GM23338 (cell line): Measurements from ENCODE around the gene RNASEH2A. TPM values are rescaled to one million over a fixed set of nuclear protein-coding genes. Genes with fewer than 3 reads are reported as not detected.
A peak's percentile ranks its signal among the peaks of the same experiment; 100 is the strongest.

Source experiments
- ATAC-seq: fragments of 200-7000 bp; cut with Tn5 transposase; 3 replicates; pipeline ENCODE4 v1.9.1; 2020
- DNase-seq: peaks from one replicate; pipeline ENCODE4 v3.0.0-alpha.2; 2015; ENCODE audit warnings: low spot score
- H2AFZ ChIP-seq: fragments of 200-600 bp; sonication (generic); 2 replicates; pipeline ENCODE4 v1.8.0; 2016; ENCODE audit warnings: antibody characterized with exemption, mild to moderate bottlenecking, moderate library complexity
- H3F3A ChIP-seq: fragments of 200-600 bp; sonication (generic); replicated peaks from 2 replicates; pipeline ENCODE4 v1.8.0; 2017; ENCODE audit warnings: antibody characterized with exemption, mixed run types, low read depth
- H3K27ac ChIP-seq: fragments of 200-600 bp; sonication (generic); 2 replicates; pipeline ENCODE4 v1.6.1; 2016; ENCODE audit warnings: low read depth
- H3K27me3 ChIP-seq: fragments of 200-600 bp; sonication (generic); 2 replicates; pipeline ENCODE4 v1.8.0; 2016; ENCODE audit warnings: mild to moderate bottlenecking, mixed run types, moderate library complexity; ENCODE audit not compliant: insufficient read depth
- H3K36me3 ChIP-seq: fragments of 200-600 bp; sonication (generic); 2 replicates; pipeline ENCODE4 v1.8.0; 2016; ENCODE audit warnings: mild to moderate bottlenecking; ENCODE audit not compliant: insufficient read depth
- H3K4me1 ChIP-seq: fragments of 200-600 bp; sonication (generic); 2 replicates; pipeline ENCODE4 v1.8.0; 2016; ENCODE audit warnings: mild to moderate bottlenecking, moderate library complexity; ENCODE audit not compliant: insufficient read depth
- H3K4me2 ChIP-seq: fragments of 200-600 bp; sonication (generic); 2 replicates; pipeline ENCODE4 v1.7.1; 2017; ENCODE audit warnings: mixed run types
- H3K4me3 ChIP-seq: fragments of 200-600 bp; sonication (generic); 2 replicates; pipeline ENCODE4 v1.6.1; 2016; ENCODE audit warnings: mixed run types
- H3K79me2 ChIP-seq: fragments of 200-600 bp; sonication (generic); replicated peaks from 2 replicates; pipeline ENCODE4 v1.8.0; 2017; ENCODE audit warnings: mild to moderate bottlenecking; ENCODE audit not compliant: insufficient read depth
- H3K9me2 ChIP-seq: fragments of 200-600 bp; sonication (generic); 2 replicates; pipeline ENCODE4 v1.8.0; 2017; ENCODE audit not compliant: insufficient read depth
- H4K20me1 ChIP-seq: fragments of 200-600 bp; sonication (generic); replicated peaks from 2 replicates; pipeline ENCODE4 v1.8.0; 2017; ENCODE audit warnings: mild to moderate bottlenecking; ENCODE audit not compliant: insufficient read depth
- H3K27ac Mint-ChIP-seq: 2 replicates; pipeline ENCODE4 v1.8.0; 2020; ENCODE audit warnings: inconsistent platforms, mild to moderate bottlenecking, moderate library complexity, mixed read lengths
- H3K27me3 Mint-ChIP-seq: 3 replicates; pipeline ENCODE4 v1.8.0; 2022; ENCODE audit warnings: low read depth, mild to moderate bottlenecking, moderate library complexity, mixed read lengths, inconsistent platforms; ENCODE audit not compliant: insufficient read depth, poor library complexity
- H3K36me3 Mint-ChIP-seq: 3 replicates; pipeline ENCODE4 v1.8.0; 2021; ENCODE audit warnings: low read depth, mild to moderate bottlenecking, inconsistent platforms, moderate library complexity, mixed read lengths
- H3K4me1 Mint-ChIP-seq: 3 replicates; pipeline ENCODE4 v1.8.0; 2020; ENCODE audit warnings: mild to moderate bottlenecking, inconsistent platforms, mixed read lengths
- H3K4me3 Mint-ChIP-seq: 3 replicates; pipeline ENCODE4 v1.8.0; 2021; ENCODE audit warnings: moderate library complexity, mild to moderate bottlenecking, inconsistent platforms, mixed read lengths
- H3K9me3 Mint-ChIP-seq: 3 replicates; pipeline ENCODE4 v1.8.0; 2020; ENCODE audit warnings: moderate library complexity, mild to moderate bottlenecking, inconsistent platforms, mixed read lengths
- CREB1 ChIP-seq: fragments of 250-450 bp; sonication (Bioruptor Pico); IDR thresholded peaks from 2 replicates; pipeline ENCODE4 v1.5.0; 2020; ENCODE audit warnings: low read depth, mild to moderate bottlenecking, moderate library complexity
- EZH2 ChIP-seq: fragments of 200-600 bp; sonication (generic); IDR thresholded peaks from one replicate; pipeline ENCODE4 v1.8.0; 2017; ENCODE audit warnings: antibody characterized with exemption, mild to moderate bottlenecking, low read depth; ENCODE audit not compliant: unreplicated experiment
- EZH2phosphoT487 ChIP-seq: fragments of 200-600 bp; sonication (generic); IDR thresholded peaks from one replicate; pipeline ENCODE4 v1.8.1; 2018; ENCODE audit warnings: antibody characterized with exemption; ENCODE audit not compliant: unreplicated experiment
- NANOG ChIP-seq: IDR thresholded peaks from 2 replicates; pipeline ENCODE4 v1.6.1; 2016; ENCODE audit warnings: antibody characterized with exemption, borderline replicate concordance
- POLR2AphosphoS5 ChIP-seq: IDR thresholded peaks from 2 replicates; pipeline ENCODE4 v1.6.1; 2016; ENCODE audit warnings: antibody characterized with exemption, low read depth
- ZNF114 ChIP-seq: fragments of 250-450 bp; sonication (Bioruptor Pico); IDR thresholded peaks from 2 replicates; pipeline ENCODE4 v1.5.0; 2020; ENCODE audit warnings: mild to moderate bottlenecking, moderate library complexity
- ZNF331 ChIP-seq: fragments of 250-450 bp; sonication (Bioruptor Pico); IDR thresholded peaks from 2 replicates; pipeline ENCODE4 v1.5.0; 2020; ENCODE audit warnings: low read depth, mild to moderate bottlenecking, moderate library complexity
- long read RNA-seq: library from polyadenylated mRNA; unstranded; transcript quantifications from one replicate; pipeline ENCODE4 v2.0.0, GENCODE V29; 2020; ENCODE audit not compliant: unreplicated experiment
- polyA plus RNA-seq: library from polyadenylated mRNA; unstranded; fragments of >200 nt; fragmentation: Nextera tagmentation; extraction: Ambion mirVana; gene quantifications from 2 replicates; pipeline ENCODE4 v1.2.1, GENCODE V29; 2016
- total RNA-seq: library from RNA; depleted of rRNA; stranded (reverse); fragments of >200 nt; shearing (Covaris generic); gene quantifications from 2 replicates; pipeline ENCODE4 v1.2.3, GENCODE V29; 2014; rRNA removed
- TF ChIP-seq, protein P1 (sequence below): IDR thresholded peaks from 2 replicates; pipeline ENCODE4 v1.6.1; 2016; ENCODE audit warnings: antibody characterized with exemption
- TF ChIP-seq, protein P2 (sequence below): fragments of 250-450 bp; sonication (Bioruptor Pico); IDR thresholded peaks from 2 replicates; pipeline ENCODE4 v1.5.0; 2020; ENCODE audit warnings: mild to moderate bottlenecking, moderate library complexity

RNASEH2A gene
- total RNA-seq (62.6 and 68.2 TPM in 2 replicates), polyA plus RNA-seq (39.4 and 40.5 TPM in 2 replicates)
- long read RNA-seq, transcript RNASEH2A-201 (8 exons, 2,753 nt) = major isoform, 131 of 144 reads
- long read RNA-seq, partial matches to known transcripts = 2 of 144 reads
- long read RNA-seq, other reads (novel, unspliced or antisense) = 10 of 144 reads

DNA sequence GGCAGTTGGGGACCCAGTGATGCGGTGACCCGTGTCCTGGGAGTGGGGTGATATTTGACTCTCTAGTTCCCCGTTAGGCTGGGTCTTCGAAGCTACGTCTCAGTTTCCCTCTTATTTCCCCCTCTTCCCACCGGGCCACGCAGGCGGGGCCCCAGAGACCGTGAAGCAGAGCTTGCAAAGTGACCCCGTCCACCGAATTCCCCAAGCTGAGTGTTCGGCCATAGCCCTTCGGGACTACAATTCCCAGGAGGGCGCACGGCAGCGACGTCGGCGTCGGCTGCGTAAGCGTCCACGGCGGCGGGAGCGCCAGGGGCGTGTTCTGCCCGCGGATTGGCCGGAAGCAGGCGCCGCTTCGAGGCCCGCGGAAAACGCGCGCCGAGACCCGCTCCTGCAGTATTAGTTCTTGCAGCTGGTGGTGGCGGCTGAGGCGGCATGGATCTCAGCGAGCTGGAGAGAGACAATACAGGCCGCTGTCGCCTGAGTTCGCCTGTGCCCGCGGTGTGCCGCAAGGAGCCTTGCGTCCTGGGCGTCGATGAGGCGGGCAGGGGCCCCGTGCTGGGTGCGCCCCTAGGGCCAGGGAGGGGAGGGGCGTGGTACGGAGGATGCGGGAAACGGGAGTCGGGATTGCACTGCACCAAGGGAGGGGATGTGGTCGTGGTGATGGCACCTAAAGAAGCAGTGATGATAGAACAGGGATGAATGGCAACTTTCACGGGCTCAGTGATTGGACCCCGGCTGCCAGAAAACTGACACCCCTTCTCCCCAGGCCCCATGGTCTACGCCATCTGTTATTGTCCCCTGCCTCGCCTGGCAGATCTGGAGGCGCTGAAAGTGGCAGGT is at the start of gene RNASEH2A:
TSS of gene RNASEH2A (plus strand) at position 343 of the 840 bp plus-strand sequence. CDS start at position 433, 90 bp downstream.
- Histone ChIP-seq H3K4me3 (peak within 1 kb of the TSS; percentile 97), H3K4me2 (peak within 1 kb of the TSS; percentile 95), H3K36me3 (peaks cover 8% of the 10 kb centered on the region), H2AFZ (peak within 1 kb of the TSS; percentile 100), H3K79me2 (peaks cover 10% of the 10 kb centered on the region; the same call in 1 of the 2 replicates), H3K27ac (0 out of 2 replicates have a peak within 1 kb of the TSS, but pooled peaks have one; percentile 50), H3K4me1 (peaks cover 3% of the 10 kb centered on the region; the same call in 1 of the 2 replicates), H4K20me1 (no peaks in the 10 kb centered on the region), H3K27me3 (peaks cover 10% of the 10 kb centered on the region), H3F3A (peaks cover 18% of the 10 kb centered on the region), H3K9me2 (no peaks in the 10 kb centered on the region)
- no peak for TF ChIP-seq NANOG
- TF ChIP-seq EZH2 = no peak
- no peak for TF ChIP-seq EZH2phosphoT487
- peak; percentile 92 for TF ChIP-seq CREB1 (CRISPR knock-in tag)
- TF ChIP-seq, protein P1, sequence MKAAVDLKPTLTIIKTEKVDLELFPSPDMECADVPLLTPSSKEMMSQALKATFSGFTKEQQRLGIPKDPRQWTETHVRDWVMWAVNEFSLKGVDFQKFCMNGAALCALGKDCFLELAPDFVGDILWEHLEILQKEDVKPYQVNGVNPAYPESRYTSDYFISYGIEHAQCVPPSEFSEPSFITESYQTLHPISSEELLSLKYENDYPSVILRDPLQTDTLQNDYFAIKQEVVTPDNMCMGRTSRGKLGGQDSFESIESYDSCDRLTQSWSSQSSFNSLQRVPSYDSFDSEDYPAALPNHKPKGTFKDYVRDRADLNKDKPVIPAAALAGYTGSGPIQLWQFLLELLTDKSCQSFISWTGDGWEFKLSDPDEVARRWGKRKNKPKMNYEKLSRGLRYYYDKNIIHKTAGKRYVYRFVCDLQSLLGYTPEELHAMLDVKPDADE = peak; percentile 92
- peak; percentile 96 for TF ChIP-seq POLR2AphosphoS5
- H3K4me3 Mint-ChIP-seq = peak within 1 kb of the TSS; percentile 95
- H3K27me3 Mint-ChIP-seq = peaks cover 10% of the 10 kb centered on the region
- DNase-seq (peak; percentile 95), ATAC-seq (peak; percentile 86)
- peak within 1 kb of the TSS; percentile 95 for H3K27ac Mint-ChIP-seq
- no peaks in the 10 kb centered on the region for H3K9me3 Mint-ChIP-seq
- peaks cover 14% of the 10 kb centered on the region for H3K4me1 Mint-ChIP-seq
- H3K36me3 Mint-ChIP-seq = peaks cover 29% of the 10 kb centered on the region

DNA sequence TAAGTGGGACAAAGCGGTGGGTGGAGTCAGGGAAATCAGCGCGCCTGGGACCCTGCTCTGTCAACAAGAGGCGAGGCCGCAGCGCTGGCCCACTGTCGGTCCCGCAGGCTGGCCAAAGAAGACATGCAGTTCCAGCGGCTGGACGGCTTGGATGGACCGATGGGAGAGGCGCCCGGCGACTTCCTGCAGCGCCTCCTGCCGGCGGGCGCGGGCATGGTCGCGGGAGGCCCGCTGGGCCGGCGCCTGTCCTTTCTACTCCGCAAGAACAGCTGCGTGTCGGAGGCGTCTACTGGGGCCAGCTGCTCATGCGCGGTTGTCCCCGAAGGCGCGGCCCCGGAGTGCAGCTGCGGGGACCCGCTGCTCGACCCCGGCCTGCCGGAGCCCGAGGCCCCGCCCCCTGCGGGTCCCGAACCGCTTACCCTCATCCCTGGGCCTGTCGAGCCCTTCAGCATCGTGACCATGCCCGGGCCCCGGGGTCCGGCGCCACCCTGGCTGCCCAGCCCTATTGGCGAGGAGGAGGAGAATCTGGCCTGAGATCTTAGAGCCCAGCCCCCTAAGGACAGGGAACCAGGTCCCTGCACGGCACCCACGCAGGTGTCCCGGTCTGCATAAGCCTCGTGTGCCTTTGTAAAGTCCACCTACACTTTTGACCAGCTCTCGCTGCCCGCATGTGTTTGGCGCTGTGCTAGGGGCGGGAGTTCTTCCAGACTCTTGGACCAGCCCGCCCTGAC is 48.7 kb upstream of the RNASEH2A start:
- Histone ChIP-seq H3F3A (peaks cover 7% of the 10 kb centered on the region; the same call in 1 of the 2 replicates), H3K4me3 (peak overlapping the region; percentile 57), H2AFZ (peak overlapping the region; percentile 86), H3K4me1 (no peaks in the 10 kb centered on the region; the same call in 1 of the 2 replicates), H4K20me1 (0 out of 2 replicates have a peak, but pooled peaks cover 4% of the 10 kb centered on the region), H3K4me2 (peak overlapping the region; percentile 80), H3K9me2 (no peaks in the 10 kb centered on the region), H3K27me3 (0 out of 2 replicates have a peak, but pooled peaks cover 3% of the 10 kb centered on the region), H3K79me2 (no peaks in the 10 kb centered on the region), H3K36me3 (no peaks in the 10 kb centered on the region), H3K27ac (no peak overlapping the region)
- H3K27me3 Mint-ChIP-seq = peaks cover 29% of the 10 kb centered on the region
- H3K36me3 Mint-ChIP-seq = peaks cover 20% of the 10 kb centered on the region
- H3K4me1 Mint-ChIP-seq = peaks cover 6% of the 10 kb centered on the region; the same call in 2 of the 3 replicates
- DNase-seq = peak; percentile 91
- peak overlapping the region; percentile 65 for H3K4me3 Mint-ChIP-seq
- peak; percentile 88 for ATAC-seq
- no peak overlapping the region for H3K27ac Mint-ChIP-seq
- peaks cover 3% of the 10 kb centered on the region; the same call in 2 of the 3 replicates for H3K9me3 Mint-ChIP-seq
- TF ChIP-seq, protein P2, sequence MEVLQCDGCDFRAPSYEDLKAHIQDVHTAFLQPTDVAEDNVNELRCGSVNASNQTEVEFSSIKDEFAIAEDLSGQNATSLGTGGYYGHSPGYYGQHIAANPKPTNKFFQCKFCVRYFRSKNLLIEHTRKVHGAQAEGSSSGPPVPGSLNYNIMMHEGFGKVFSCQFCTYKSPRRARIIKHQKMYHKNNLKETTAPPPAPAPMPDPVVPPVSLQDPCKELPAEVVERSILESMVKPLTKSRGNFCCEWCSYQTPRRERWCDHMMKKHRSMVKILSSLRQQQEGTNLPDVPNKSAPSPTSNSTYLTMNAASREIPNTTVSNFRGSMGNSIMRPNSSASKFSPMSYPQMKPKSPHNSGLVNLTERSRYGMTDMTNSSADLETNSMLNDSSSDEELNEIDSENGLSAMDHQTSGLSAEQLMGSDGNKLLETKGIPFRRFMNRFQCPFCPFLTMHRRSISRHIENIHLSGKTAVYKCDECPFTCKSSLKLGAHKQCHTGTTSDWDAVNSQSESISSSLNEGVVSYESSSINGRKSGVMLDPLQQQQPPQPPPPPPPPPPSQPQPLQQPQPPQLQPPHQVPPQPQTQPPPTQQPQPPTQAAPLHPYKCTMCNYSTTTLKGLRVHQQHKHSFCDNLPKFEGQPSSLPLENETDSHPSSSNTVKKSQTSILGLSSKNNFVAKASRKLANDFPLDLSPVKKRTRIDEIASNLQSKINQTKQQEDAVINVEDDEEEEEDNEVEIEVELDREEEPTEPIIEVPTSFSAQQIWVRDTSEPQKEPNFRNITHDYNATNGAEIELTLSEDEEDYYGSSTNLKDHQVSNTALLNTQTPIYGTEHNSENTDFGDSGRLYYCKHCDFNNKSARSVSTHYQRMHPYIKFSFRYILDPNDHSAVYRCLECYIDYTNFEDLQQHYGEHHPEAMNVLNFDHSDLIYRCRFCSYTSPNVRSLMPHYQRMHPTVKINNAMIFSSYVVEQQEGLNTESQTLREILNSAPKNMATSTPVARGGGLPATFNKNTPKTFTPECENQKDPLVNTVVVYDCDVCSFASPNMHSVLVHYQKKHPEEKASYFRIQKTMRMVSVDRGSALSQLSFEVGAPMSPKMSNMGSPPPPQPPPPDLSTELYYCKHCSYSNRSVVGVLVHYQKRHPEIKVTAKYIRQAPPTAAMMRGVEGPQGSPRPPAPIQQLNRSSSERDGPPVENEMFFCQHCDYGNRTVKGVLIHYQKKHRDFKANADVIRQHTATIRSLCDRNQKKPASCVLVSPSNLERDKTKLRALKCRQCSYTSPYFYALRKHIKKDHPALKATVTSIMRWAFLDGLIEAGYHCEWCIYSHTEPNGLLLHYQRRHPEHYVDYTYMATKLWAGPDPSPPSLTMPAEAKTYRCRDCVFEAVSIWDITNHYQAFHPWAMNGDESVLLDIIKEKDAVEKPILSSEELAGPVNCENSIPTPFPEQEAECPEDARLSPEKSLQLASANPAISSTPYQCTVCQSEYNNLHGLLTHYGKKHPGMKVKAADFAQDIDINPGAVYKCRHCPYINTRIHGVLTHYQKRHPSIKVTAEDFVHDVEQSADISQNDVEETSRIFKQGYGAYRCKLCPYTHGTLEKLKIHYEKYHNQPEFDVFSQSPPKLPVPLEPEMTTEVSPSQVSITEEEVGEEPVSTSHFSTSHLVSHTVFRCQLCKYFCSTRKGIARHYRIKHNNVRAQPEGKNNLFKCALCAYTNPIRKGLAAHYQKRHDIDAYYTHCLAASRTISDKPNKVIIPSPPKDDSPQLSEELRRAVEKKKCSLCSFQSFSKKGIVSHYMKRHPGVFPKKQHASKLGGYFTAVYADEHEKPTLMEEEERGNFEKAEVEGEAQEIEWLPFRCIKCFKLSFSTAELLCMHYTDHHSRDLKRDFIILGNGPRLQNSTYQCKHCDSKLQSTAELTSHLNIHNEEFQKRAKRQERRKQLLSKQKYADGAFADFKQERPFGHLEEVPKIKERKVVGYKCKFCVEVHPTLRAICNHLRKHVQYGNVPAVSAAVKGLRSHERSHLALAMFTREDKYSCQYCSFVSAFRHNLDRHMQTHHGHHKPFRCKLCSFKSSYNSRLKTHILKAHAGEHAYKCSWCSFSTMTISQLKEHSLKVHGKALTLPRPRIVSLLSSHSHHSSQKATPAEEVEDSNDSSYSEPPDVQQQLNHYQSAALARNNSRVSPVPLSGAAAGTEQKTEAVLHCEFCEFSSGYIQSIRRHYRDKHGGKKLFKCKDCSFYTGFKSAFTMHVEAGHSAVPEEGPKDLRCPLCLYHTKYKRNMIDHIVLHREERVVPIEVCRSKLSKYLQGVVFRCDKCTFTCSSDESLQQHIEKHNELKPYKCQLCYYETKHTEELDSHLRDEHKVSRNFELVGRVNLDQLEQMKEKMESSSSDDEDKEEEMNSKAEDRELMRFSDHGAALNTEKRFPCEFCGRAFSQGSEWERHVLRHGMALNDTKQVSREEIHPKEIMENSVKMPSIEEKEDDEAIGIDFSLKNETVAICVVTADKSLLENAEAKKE = no peak
- no peak for TF ChIP-seq EZH2phosphoT487
- 0 out of 2 replicates have a peak, but pooled peaks have one; percentile 22 for TF ChIP-seq CREB1 (CRISPR knock-in tag)
- no peak for TF ChIP-seq ZNF331 (CRISPR knock-in tag)
- no peak for TF ChIP-seq NANOG
- TF ChIP-seq ZNF114 (CRISPR knock-in tag) = no peak
